Thyroid gland (tissue), 4 donors: Measurements from ENCODE around the gene ABCC8.

Experiments
- CTCF ChIP-seq, 6 experiments: fragments of 200-600 bp in 3 of 6; fragments of 450-650 bp in 3 of 6; sonication (generic) in 3 of 6; IDR thresholded peaks; one replicate each; pipeline ENCODE4 v1.5.1; 2016 to 2019; ENCODE audit warnings: antibody characterized with exemption in 6 of 6, mild to moderate bottlenecking in 2 of 6, inconsistent platforms in 1 of 6, moderate library complexity in 1 of 6
- POLR2A ChIP-seq, 2 donors: fragments of 450-650 bp; IDR thresholded peaks; one replicate each; pipeline ENCODE4 v1.6.1; 2017; ENCODE audit warnings: antibody characterized with exemption in 2 of 2, mild to moderate bottlenecking in 2 of 2, moderate library complexity in 1 of 2

GRCh38 chr11:17483505-17483904 lies 6.9 kb upstream of the ABCC8 start:
- TF ChIP-seq POLR2A (IDR thresholded peaks at IDR 0.05) (no peak), CTCF (IDR thresholded peaks at IDR 0.05) (no peak)
